Measurements from ENCODE around the gene DIS3L2.

DIS3L2 gene

GRCh38 chr2:231957913-231958763, 3.4 kb upstream of the DIS3L2 start:
- no peak for DNase-seq

- DNase-seq, result no peak
These were observed 634 bp upstream of the DIS3L2 start for GRCh38 chr2:231960810-231961348.

DNA sequence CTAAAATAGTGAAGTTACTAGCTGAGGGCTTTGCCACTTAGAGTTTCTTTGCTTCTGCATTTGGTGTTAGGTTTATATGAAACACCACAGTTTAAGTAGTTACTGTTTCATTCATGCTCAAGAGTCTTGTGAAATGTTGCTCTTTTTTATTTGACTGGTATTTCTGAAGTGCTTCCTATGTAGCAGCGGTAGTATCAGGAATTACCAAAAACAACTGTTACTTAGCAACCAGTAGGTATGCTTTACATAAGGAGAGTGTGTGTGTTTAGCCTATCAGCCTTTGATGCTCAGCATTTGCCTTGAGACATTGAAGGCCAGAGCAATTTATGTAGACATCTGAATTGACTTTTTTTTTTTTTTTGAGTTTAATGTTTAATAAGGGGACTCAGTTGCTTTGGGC, 3.6 kb downstream of the DIS3L2 start:
- no peak for DNase-seq

DNA sequence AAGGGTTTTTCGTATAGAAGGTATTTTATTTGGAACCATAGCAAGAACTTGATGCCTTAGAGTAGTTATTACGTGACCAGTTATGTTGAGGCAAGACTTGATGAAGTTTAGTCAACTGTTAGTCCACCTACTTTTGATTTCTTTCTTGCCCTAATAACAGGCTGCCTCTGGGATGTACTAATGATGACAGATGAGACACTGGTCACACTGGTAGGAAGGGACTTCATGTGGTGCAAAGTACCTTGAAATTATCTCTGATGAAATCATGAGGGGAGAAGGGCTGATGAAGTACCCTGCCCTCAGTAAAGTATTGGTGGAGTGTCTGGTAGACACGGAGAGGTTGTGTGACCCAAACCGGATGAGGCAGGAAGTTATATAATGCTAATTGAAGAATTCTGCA, 5.4 kb downstream of the DIS3L2 start:
- no peak for DNase-seq

DNA sequence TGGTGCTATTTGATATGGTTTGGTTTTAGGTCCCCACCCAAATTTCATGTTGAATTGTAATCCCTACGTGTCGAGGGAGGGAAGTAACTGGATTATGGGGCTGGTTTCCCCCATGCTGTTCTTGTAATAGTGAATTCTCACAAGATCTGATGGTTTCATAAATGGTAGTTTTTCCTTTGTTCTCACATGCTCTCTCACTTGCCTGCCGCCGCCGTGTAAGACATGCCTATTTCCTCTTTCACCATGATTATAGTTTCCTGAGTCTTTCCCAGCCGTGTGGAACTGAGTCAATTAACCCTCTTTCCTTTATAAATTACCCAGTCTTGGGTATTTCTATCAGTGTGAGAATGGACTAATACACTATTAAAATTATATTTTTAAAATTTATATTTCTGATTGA, 7.3 kb downstream of the DIS3L2 start:
- no peak for DNase-seq

DNA sequence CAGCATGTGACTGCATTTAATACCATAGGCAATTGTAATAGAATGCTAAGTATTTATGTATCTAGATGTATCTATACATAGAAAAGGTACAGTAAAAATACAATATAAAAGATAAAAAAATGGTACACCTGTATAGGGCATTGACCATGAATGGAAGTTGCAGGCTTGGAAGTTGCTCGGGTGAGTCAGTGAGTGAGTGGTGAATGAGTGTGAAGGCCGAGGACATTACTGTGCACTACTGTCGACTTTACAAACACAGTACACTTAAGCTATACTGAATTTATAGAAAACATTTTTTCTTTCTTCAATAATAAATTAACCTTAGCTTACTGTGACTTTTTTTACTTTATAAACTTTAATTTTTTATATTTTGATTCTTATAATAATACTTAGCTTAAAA, 8.9 kb downstream of the DIS3L2 start:
- DNase-seq, result no peak

DNA sequence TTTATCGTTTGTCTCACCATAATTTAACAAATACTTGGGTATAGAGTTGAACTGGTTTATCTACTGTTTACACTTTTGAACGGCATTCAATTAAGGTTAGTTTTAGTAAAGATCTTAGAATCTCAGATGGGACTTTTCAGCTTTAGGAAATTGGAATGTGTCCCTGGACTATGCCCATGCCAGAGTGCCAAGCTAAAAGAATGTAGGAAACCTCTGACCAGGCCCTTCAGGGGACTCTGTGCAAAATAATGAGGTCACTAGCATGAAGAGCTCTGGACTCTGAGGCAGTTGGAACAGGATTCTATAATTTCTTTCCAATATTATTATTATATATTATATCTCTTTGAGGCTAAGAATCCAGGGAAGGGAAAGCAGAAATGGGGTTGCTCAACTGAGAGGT, 13.5 kb downstream of the DIS3L2 start:
- DNase-seq, result no peak

DNA sequence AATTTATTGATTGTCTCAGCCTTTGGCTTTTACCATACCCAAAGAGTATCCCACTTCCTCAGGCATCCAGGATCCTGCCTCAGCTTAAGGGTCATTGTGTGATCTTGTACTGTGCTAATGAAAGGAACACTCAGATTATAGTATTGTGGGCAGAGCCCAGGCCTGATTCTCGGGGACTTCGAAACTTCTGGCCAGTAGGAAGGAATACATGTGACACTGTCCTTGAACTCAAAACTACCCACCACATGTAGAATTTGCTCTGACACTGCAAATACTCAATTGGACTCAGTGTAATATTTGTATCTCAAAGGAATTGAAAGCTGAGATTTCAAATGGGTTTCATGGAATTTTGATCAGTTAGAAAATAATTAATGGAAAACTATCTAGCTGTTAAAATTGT, 15.9 kb downstream of the DIS3L2 start:
- no peak for DNase-seq

DNA sequence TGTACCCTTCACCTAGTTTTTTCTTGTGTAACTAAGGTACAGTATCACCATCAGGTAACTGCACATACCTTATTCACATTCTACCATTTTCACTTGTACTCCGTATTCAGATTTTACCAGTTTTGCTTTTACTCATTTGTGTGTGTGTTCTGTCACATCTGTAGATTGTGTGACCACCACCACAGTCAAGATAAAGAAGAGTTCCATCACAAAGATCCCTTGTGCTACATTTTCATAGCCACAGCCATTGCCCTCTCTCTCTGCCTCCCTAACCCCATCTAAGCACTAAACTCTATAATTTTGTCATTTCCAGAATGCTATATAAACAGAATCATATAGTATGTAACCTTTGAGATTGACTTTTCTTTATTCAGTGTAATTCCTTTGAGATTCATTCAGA, 23.5 kb downstream of the DIS3L2 start:
- no peak for DNase-seq

- DNase-seq, result peak; percentile 38
These were observed 24.3 kb downstream of the DIS3L2 start for GRCh38 chr2:231985823-231986261.

GRCh38 chr2:231987124-231987727, 25.7 kb downstream of the DIS3L2 start:
- DNase-seq, result peak; percentile 12

- no peak for DNase-seq
These were observed 26.8 kb downstream of the DIS3L2 start for GRCh38 chr2:231988179-231988866.

DNA sequence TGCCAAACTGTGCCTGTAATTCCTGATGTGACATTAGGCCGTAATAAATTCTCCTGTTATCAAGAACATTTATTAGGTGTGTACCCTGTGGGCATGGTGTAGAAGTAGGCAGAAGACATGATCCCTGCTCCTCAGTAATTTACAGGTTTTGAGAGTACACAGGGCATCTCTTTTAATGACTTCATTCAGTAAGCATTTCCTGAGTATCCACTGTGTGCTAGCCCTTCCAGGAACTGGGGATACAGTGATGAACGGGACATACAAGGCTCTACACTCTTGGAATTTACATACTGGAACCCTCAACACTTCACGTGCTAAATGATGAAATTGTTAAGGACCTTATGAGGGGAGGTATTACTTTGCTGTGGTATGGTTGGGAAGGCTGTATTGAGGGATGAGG, 30.2 kb downstream of the DIS3L2 start:
- DNase-seq, result no peak

DNA sequence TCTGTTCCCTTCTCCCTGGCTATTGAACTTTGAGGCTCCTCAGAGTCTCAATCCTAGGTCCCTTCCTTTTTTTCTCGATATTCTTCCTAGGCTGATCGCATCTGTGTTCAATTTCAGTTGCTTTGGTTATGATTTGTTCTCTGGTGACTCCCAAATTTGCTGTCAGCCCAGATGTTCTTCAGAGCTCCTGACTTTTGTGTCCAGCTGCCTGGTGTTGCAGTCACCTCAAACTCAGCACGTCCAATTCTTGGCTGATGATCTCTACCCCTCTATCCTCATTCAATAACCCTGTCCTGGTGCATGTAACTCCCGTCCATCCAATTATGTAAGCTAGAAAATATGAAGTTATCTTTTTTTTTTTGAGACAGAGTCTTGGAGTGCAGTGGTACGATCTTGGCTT, 31.4 kb downstream of the DIS3L2 start:
- no peak for DNase-seq

- DNase-seq, result no peak
These were observed 35.5 kb downstream of the DIS3L2 start for GRCh38 chr2:231996797-231997540.

GRCh38 chr2:231998046-231998445, 36.5 kb downstream of the DIS3L2 start:
- DNase-seq, result no peak

- DNase-seq, result no peak
These were observed 38.9 kb downstream of the DIS3L2 start for GRCh38 chr2:232000439-232000838.

DNA sequence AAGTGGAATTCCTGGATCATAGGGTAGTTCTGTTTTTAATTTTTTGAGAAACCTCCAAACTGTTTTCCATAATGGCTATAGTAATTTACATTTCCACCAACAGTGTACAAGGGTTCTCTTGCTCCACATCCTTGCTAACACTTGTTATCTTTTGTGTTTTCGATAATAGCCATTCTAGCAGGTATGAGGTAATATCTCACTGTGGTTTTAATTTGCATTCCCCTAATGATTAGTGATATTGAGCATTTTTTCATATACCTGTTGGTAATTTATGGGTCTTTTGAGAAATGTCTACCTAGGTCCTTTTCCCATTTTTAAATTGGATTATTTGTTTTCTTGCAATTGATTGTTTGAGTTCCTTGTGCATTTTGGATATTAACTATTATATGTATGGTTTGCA, 39.6 kb downstream of the DIS3L2 start:
- DNase-seq, result no peak

DNA sequence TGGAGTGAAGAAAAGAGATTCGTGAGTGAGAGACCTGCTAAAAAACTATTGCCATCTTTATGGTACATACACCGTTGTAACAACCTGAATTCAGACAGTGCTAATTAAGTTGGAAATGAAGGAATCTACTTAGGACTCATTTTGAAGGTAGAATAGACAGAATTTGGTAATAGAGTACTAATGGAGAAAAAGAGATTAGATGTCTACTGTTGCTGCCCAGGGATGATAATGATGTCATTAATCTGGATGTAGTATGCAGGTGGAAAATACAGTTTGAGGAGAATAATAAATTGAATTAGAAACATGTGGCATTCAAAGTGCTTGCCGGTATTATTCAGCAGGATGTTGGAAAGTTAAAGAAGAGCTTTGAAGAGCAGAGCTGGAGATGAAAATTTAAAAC, 44.7 kb downstream of the DIS3L2 start:
- no peak for DNase-seq

DNA sequence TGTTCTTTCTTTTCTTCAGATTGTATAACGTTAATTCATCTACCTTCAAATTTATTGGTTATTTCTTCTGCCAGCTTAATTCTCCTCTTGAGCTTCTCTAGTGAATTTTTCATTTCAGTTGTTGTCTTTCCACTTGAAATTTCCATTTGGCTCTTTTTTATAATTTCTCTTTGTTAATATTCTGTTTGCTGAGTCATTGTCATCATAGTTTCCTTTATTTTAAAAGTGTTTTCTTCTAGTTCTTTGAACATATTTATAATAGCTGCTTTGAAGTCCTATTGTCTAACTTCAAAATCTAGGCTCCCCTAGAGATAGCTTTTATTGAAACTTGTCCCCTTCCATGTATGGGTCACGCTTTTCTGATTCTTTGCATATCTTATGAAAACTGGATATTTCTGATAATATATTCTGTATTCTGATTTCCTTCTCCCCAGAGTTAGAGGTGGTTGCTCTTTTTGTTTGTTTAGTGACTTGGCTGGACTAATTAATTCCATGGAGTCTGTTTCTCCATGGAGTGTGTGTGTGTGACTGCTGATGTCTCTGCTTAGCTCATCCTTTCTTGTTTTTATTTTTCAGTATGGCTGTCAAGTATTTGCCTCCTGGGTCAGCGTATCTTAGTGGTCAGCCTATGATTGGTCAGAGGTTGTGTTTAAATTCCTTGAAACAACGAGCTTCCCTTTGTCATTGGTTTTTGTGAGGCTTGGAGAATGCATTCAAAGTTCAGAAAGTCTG, 47.6 kb downstream of the DIS3L2 start:
- DNase-seq, result no peak

GRCh38 chr2:232009639-232010274, 48.2 kb downstream of the DIS3L2 start:
- DNase-seq, result no peak

All from hematopoietic multipotent progenitor cell treated with erythropoietin and hydrocortisone succinate and interleukin-3 and kit ligand, for 8 days (in vitro differentiated cells).